ENCODE data around the gene MSRB3. TPM values are rescaled to one million over a fixed set of nuclear protein-coding genes. Genes with fewer than 3 reads are reported as not detected.

MSRB3 gene
- total and polyA plus RNA-seq, 2 donors (not counting 3 experiments of a cell fraction or from before 2014, with no cell fraction given) = 20.0 to 59.3 TPM

DNA sequence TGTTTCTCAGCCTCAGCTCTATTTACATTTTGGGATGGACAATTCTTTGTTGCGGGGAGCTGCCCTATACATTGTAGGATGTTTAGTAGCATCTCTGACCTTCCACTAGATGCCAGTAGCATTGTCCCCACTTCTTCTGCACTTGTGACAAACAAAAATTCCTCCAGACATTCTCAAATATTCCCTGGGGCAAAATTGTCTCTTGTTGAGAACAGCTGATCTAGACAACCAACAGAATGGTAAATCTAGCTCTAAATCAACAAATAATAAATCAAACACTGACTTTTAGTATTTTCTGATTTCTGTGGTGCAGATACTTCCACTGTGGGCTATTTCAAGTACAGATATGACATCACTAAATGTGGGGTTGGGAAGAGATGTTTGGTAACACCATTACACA lies 60.7 kb downstream of the MSRB3 start:
- CTCF ChIA-PET = no interaction called here
- BruUV-seq (replicated peaks) = no TSS peak
- Histone ChIP-seq H3K4me2 (ENCODE audit: insufficient read depth, low read length) (no peak overlapping the region), H2AFZ (ENCODE audit: low read depth, low read length) (no peak overlapping the region), H3K27me3 (ENCODE audit: control insufficient read depth in 2 of 2, insufficient read depth in 2 of 2, low read length in 2 of 2) (no peaks in the 10 kb centered on the region), H3K79me2 (ENCODE audit: control insufficient read depth, insufficient read depth, low read length) (no peaks in the 10 kb centered on the region), H4K20me1 (replicated peaks; ENCODE audit: control insufficient read depth, extremely low read depth, insufficient read depth, low read length) (no peaks in the 10 kb centered on the region), H3K27ac (ENCODE audit: insufficient read depth, low read depth, low read length) (no peak overlapping the region), H3K9ac (replicated peaks; ENCODE audit: extremely low read depth, insufficient read depth, low read length) (no peak overlapping the region), H3K9me1 (replicated peaks; ENCODE audit: control insufficient read depth, extremely low read depth, insufficient read depth, low read length) (no peaks in the 10 kb centered on the region), H3K4me3 (replicated peaks in 1 of 3; ENCODE audit: insufficient read depth in 1 of 3, low read depth in 1 of 3, low read length in 3 of 3) (no peak overlapping the region), H3K4me1 (ENCODE audit: control insufficient read depth, extremely low read depth, insufficient read depth, low read length) (peaks cover 6% of the 10 kb centered on the region), H3K9me3 (replicated peaks; ENCODE audit: control insufficient read depth, insufficient read depth, low read length) (no peaks in the 10 kb centered on the region), H3K36me3 (ENCODE audit: control insufficient read depth in 2 of 2, extremely low read depth in 1 of 2, insufficient read depth in 2 of 2, low read length in 2 of 2) (no peaks in the 10 kb centered on the region)
- intact Hi-C loops (cut with micrococcal nuclease) = no loop called here
- no peak for DNase-seq (ENCODE audit: low read depth, low spot score)
- no peak for FAIRE-seq
- TF ChIP-seq POLR2AphosphoS5 (IDR thresholded peaks at IDR 0.05; ENCODE audit: insufficient read depth, low read depth, low read length) (no peak), JUN (IDR thresholded peaks at IDR 0.05; ENCODE audit: borderline replicate concordance, insufficient read depth, insufficient read length, low read depth) (no peak), MYC (IDR thresholded peaks at IDR 0.05; ENCODE audit: low read depth, low read length) (no peak), POLR2A (IDR thresholded peaks at IDR 0.05; ENCODE audit: low read depth, low read length) (no peak), GATA2 (IDR thresholded peaks at IDR 0.05; ENCODE audit: insufficient read depth, insufficient read length, low read depth, low read length) (no peak), EZH2 (IDR thresholded peaks at IDR 0.05; ENCODE audit: borderline replicate concordance, low read depth, low read length, severe bottlenecking) (no peak), FOS (IDR thresholded peaks at IDR 0.05; ENCODE audit: borderline replicate concordance, insufficient read depth, low read length) (no peak)
- TF ChIP-seq, protein P1, sequence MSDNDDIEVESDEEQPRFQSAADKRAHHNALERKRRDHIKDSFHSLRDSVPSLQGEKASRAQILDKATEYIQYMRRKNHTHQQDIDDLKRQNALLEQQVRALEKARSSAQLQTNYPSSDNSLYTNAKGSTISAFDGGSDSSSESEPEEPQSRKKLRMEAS (IDR thresholded peaks at IDR 0.05; ENCODE audit: insufficient read depth, insufficient read length) = no peak
- TF ChIP-seq, protein P2, sequence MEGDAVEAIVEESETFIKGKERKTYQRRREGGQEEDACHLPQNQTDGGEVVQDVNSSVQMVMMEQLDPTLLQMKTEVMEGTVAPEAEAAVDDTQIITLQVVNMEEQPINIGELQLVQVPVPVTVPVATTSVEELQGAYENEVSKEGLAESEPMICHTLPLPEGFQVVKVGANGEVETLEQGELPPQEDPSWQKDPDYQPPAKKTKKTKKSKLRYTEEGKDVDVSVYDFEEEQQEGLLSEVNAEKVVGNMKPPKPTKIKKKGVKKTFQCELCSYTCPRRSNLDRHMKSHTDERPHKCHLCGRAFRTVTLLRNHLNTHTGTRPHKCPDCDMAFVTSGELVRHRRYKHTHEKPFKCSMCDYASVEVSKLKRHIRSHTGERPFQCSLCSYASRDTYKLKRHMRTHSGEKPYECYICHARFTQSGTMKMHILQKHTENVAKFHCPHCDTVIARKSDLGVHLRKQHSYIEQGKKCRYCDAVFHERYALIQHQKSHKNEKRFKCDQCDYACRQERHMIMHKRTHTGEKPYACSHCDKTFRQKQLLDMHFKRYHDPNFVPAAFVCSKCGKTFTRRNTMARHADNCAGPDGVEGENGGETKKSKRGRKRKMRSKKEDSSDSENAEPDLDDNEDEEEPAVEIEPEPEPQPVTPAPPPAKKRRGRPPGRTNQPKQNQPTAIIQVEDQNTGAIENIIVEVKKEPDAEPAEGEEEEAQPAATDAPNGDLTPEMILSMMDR (IDR thresholded peaks at IDR 0.05; ENCODE audit: extremely low read depth in 1 of 2, insufficient read depth in 1 of 2, low read depth in 1 of 2, low read length in 2 of 2) = no peak
- POLR2A ChIA-PET = no interaction called here
- dilution Hi-C loops (cut with MboI; ENCODE audit: extremely low pct_ligation_motif_present, low sequenced_read_pairs) = no loop called here
